Uterus (tissue), 4 donors: Measurements from ENCODE around the gene VAMP8. TPM values are rescaled to one million over a fixed set of nuclear protein-coding genes. Genes with fewer than 3 reads are reported as not detected.
A peak's percentile ranks its signal among the peaks of the same experiment; 100 is the strongest.

ENCODE experiments used
- DNase-seq, 2 donors: peaks; one replicate each; pipeline ENCODE4 v3.0.0-alpha.2; 2019 to 2020
- H3K27ac ChIP-seq, 2 donors: fragments of 200-600 bp; sonication (generic); 1 replicate in 1 of 2; 2 replicates in 1 of 2; pipeline ENCODE4 v1.5.1; 2016 to 2018
- H3K27me3 ChIP-seq, 2 donors: fragments of 200-600 bp; sonication (generic); one replicate each; pipeline ENCODE4 v1.5.1; 2018 to 2019; ENCODE audit warnings: control low read depth in 1 of 2
- H3K36me3 ChIP-seq, 2 donors: fragments of 200-600 bp; sonication (generic); one replicate each; pipeline ENCODE4 v1.5.1; 2019; ENCODE audit warnings: control low read depth in 1 of 2
- H3K4me1 ChIP-seq, 2 donors: fragments of 200-600 bp; sonication (generic); one replicate each; pipeline ENCODE4 v1.5.1; 2018 to 2019; ENCODE audit warnings: control low read depth in 1 of 2
- H3K4me3 ChIP-seq, 2 donors: fragments of 200-600 bp; sonication (generic); 1 replicate in 1 of 2; 2 replicates in 1 of 2; pipeline ENCODE4 v1.5.1; 2018 to 2019; ENCODE audit warnings: mild to moderate bottlenecking in 1 of 2
- H3K9me3 ChIP-seq, 2 donors: fragments of 200-600 bp; sonication (generic); one replicate each; pipeline ENCODE4 v1.5.1; 2019; ENCODE audit warnings: control low read depth in 1 of 2
- CTCF ChIP-seq, 4 experiments: fragments of 200-600 bp in 2 of 4; fragments of 450-650 bp in 2 of 4; sonication (generic) in 2 of 4; IDR thresholded peaks; one replicate each; pipeline ENCODE4 v1.5.1; 2016 to 2019; ENCODE audit warnings: antibody characterized with exemption in 4 of 4, mild to moderate bottlenecking in 2 of 4, moderate library complexity in 1 of 4
- POLR2A ChIP-seq, 2 donors: fragments of 450-650 bp; IDR thresholded peaks; one replicate each; pipeline ENCODE4 v1.6.1; 2016; ENCODE audit warnings: antibody characterized with exemption in 2 of 2, mild to moderate bottlenecking in 1 of 2, moderate library complexity in 1 of 2
- intact Hi-C: fragments of 100-400 bp; cut with DNase I; formaldehyde crosslinking; loops from one replicate; pipeline ENCODE4 v1.15.1; 2023; ENCODE audit warnings: low total_unique reads
- total RNA-seq, 4 donors: library from RNA; depleted of rRNA in 3 of 4; stranded (reverse); fragments of >200 nt in 3 of 4; gene quantifications; one replicate each; pipeline versions ENCODE4 v1.1.0 to v1.2.4, GENCODE V29; 2014 to 2023
- donor health status: DM: yes; HTN: yes; CAD: no.

Gene VAMP8
- total RNA-seq, 4 donors from 2014 or later, result 1.3 to 12.3 (median 5.2) TPM; not detected in 1

GRCh38 chr2:85606116-85606455 is 28.7 kb downstream of the VAMP8 start:
- no peaks in the 10 kb centered on the region for H3K36me3 ChIP-seq
- H3K4me1 ChIP-seq, result peaks cover 6 to 22% of the 10 kb centered on the region in 2 donors
- no peak for DNase-seq
- no peaks in the 10 kb centered on the region for H3K27me3 ChIP-seq
- no peak for TF ChIP-seq POLR2A (IDR thresholded peaks at IDR 0.05)
- TF ChIP-seq CTCF (IDR thresholded peaks at IDR 0.05), result no peak
- intact Hi-C loops, result no loop called here
- H3K4me3 ChIP-seq, result no peak overlapping the region
- peak overlapping the region in 1 of 2 donors; percentile 7 for H3K27ac ChIP-seq
- no peaks in the 10 kb centered on the region for H3K9me3 ChIP-seq

- Histone ChIP-seq H3K9me3 (no peaks in the 10 kb centered on the region), H3K27ac (peak overlapping the region in 1 of 2 donors; percentile 10), H3K27me3 (no peaks in the 10 kb centered on the region), H3K4me3 (no peak overlapping the region), H3K36me3 (no peaks in the 10 kb centered on the region), H3K4me1 (peaks cover 6 to 18% of the 10 kb centered on the region in 2 donors)
- TF ChIP-seq POLR2A (IDR thresholded peaks at IDR 0.05) (no peak), CTCF (IDR thresholded peaks at IDR 0.05) (no peak)
- intact Hi-C loops, result no loop called here
- DNase-seq, result no peak
Observed at GRCh38 chr2:85607268-85608215, 30.2 kb downstream of the VAMP8 start.

GRCh38 chr2:85611217-85611704 is 33.9 kb downstream of the VAMP8 start:
- no peak for DNase-seq
- H3K9me3 ChIP-seq, result no peaks in the 10 kb centered on the region
- intact Hi-C loops, result no loop called here
- H3K27me3 ChIP-seq, result no peaks in the 10 kb centered on the region
- TF ChIP-seq POLR2A (IDR thresholded peaks at IDR 0.05) (no peak), CTCF (IDR thresholded peaks at IDR 0.05) (no peak)
- H3K36me3 ChIP-seq, result no peaks in the 10 kb centered on the region
- H3K27ac ChIP-seq, result peak overlapping the region; percentile 75 to 86
- peaks cover 0 to 3% of the 10 kb centered on the region in 2 donors for H3K4me1 ChIP-seq
- H3K4me3 ChIP-seq, result peak overlapping the region; percentile 62 to 97

- TF ChIP-seq POLR2A (IDR thresholded peaks at IDR 0.05) (peak in 1 of 2 donors; percentile 74), CTCF (IDR thresholded peaks at IDR 0.05) (no peak)
- H3K4me3 ChIP-seq, result peak within 1 kb of the TSS; percentile 62 to 97
- DNase-seq, result peak; percentile 87 to 89
- H3K36me3 ChIP-seq, result no peaks in the 10 kb centered on the region
- peak within 1 kb of the TSS; percentile 75 to 86 for H3K27ac ChIP-seq
- H3K4me1 ChIP-seq, result peaks cover 0 to 5% of the 10 kb centered on the region in 2 donors
- H3K9me3 ChIP-seq, result no peaks in the 10 kb centered on the region
- H3K27me3 ChIP-seq, result no peaks in the 10 kb centered on the region
- intact Hi-C loops, result no loop called here
Observed at GRCh38 chr2:85611705-85612587, 34.6 kb downstream of the VAMP8 start, which contains the start of gene C2orf68. Gene C2orf68 (minus strand): TSS chr2:85612066. CDS start chr2:85611984, 82 bp downstream.
